ENCODE results near the gene UFSP2.

DNA sequence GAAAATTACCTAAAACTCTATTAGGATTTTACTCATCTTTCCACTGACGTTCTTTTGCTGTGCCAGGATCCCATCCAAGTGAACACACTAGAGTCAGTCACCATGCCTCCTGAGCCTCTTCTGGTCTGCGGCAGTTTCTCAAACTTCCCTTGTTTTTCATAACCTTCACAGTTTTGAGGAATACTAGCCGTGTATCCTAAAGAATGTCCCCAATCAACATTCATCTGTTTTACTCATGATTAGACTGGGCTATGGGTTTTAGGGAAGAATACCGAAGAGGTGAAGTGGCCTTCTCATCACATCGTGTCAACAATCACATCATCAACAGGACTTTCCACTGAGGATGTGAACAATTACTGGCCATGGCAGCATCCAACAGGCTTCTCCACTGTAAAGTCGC lies 34.8 kb downstream of the UFSP2 start:
- no peak for TF ChIP-seq YY1 (IDR thresholded peaks at IDR 0.05)
- TF ChIP-seq, protein P1, sequence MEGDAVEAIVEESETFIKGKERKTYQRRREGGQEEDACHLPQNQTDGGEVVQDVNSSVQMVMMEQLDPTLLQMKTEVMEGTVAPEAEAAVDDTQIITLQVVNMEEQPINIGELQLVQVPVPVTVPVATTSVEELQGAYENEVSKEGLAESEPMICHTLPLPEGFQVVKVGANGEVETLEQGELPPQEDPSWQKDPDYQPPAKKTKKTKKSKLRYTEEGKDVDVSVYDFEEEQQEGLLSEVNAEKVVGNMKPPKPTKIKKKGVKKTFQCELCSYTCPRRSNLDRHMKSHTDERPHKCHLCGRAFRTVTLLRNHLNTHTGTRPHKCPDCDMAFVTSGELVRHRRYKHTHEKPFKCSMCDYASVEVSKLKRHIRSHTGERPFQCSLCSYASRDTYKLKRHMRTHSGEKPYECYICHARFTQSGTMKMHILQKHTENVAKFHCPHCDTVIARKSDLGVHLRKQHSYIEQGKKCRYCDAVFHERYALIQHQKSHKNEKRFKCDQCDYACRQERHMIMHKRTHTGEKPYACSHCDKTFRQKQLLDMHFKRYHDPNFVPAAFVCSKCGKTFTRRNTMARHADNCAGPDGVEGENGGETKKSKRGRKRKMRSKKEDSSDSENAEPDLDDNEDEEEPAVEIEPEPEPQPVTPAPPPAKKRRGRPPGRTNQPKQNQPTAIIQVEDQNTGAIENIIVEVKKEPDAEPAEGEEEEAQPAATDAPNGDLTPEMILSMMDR (IDR thresholded peaks at IDR 0.05; ENCODE audit: low read depth, low read length, missing input control) = no peak
- TF ChIP-seq, protein P2, sequence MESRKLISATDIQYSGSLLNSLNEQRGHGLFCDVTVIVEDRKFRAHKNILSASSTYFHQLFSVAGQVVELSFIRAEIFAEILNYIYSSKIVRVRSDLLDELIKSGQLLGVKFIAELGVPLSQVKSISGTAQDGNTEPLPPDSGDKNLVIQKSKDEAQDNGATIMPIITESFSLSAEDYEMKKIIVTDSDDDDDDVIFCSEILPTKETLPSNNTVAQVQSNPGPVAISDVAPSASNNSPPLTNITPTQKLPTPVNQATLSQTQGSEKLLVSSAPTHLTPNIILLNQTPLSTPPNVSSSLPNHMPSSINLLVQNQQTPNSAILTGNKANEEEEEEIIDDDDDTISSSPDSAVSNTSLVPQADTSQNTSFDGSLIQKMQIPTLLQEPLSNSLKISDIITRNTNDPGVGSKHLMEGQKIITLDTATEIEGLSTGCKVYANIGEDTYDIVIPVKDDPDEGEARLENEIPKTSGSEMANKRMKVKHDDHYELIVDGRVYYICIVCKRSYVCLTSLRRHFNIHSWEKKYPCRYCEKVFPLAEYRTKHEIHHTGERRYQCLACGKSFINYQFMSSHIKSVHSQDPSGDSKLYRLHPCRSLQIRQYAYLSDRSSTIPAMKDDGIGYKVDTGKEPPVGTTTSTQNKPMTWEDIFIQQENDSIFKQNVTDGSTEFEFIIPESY (IDR thresholded peaks at IDR 0.05) = no peak
- TF ChIP-seq, protein P3, sequence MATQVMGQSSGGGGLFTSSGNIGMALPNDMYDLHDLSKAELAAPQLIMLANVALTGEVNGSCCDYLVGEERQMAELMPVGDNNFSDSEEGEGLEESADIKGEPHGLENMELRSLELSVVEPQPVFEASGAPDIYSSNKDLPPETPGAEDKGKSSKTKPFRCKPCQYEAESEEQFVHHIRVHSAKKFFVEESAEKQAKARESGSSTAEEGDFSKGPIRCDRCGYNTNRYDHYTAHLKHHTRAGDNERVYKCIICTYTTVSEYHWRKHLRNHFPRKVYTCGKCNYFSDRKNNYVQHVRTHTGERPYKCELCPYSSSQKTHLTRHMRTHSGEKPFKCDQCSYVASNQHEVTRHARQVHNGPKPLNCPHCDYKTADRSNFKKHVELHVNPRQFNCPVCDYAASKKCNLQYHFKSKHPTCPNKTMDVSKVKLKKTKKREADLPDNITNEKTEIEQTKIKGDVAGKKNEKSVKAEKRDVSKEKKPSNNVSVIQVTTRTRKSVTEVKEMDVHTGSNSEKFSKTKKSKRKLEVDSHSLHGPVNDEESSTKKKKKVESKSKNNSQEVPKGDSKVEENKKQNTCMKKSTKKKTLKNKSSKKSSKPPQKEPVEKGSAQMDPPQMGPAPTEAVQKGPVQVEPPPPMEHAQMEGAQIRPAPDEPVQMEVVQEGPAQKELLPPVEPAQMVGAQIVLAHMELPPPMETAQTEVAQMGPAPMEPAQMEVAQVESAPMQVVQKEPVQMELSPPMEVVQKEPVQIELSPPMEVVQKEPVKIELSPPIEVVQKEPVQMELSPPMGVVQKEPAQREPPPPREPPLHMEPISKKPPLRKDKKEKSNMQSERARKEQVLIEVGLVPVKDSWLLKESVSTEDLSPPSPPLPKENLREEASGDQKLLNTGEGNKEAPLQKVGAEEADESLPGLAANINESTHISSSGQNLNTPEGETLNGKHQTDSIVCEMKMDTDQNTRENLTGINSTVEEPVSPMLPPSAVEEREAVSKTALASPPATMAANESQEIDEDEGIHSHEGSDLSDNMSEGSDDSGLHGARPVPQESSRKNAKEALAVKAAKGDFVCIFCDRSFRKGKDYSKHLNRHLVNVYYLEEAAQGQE (IDR thresholded peaks at IDR 0.05) = no peak

Data from liver (tissue), 2 donors.